Trophoblast cell (in vitro differentiated cells and primary cell): ENCODE results near the gene NHS.

Experiments
- DNase-seq, 2 donors: peaks; one replicate each; pipeline ENCODE4 v3.0.0-alpha.2; 2016
- H2AFZ ChIP-seq: 2 replicates; pipeline ENCODE4 v1.6.1; 2013; ENCODE audit warnings: low read length, moderate library complexity, mild to moderate bottlenecking; ENCODE audit not compliant: insufficient read depth, poor library complexity
- H2AK5ac ChIP-seq: 2 replicates; pipeline ENCODE4 v1.6.1; 2013; ENCODE audit warnings: mild to moderate bottlenecking, low read length
- H2BK120ac ChIP-seq: 2 replicates; pipeline ENCODE4 v1.6.1; 2013; ENCODE audit warnings: low read length, mild to moderate bottlenecking, moderate library complexity; ENCODE audit not compliant: insufficient read depth, poor library complexity
- H2BK12ac ChIP-seq: 2 replicates; pipeline ENCODE4 v1.6.1; 2013; ENCODE audit warnings: mild to moderate bottlenecking, low read length, moderate library complexity
- H2BK5ac ChIP-seq: 2 replicates; pipeline ENCODE4 v1.6.1; 2013; ENCODE audit warnings: low read length, low read depth, moderate library complexity, mild to moderate bottlenecking; ENCODE audit not compliant: poor library complexity
- H3K14ac ChIP-seq: 2 replicates; pipeline ENCODE4 v1.6.1; 2013; ENCODE audit warnings: mild to moderate bottlenecking, low read length
- H3K18ac ChIP-seq: 2 replicates; pipeline ENCODE4 v1.6.1; 2013; ENCODE audit warnings: mild to moderate bottlenecking, low read length
- H3K23ac ChIP-seq: 2 replicates; pipeline ENCODE4 v1.6.1; 2013; ENCODE audit warnings: low read length
- H3K27ac ChIP-seq: 2 replicates; pipeline ENCODE4 v1.5.1; 2013; ENCODE audit warnings: low read depth, mild to moderate bottlenecking, inconsistent platforms, low read length, moderate library complexity
- H3K27me3 ChIP-seq: 2 replicates; pipeline ENCODE4 v1.6.1; 2013; ENCODE audit warnings: inconsistent platforms, mild to moderate bottlenecking, low read length, moderate library complexity; ENCODE audit not compliant: insufficient read depth
- H3K36me3 ChIP-seq, 2 experiments: 1 replicate in 1 of 2; 2 replicates in 1 of 2; pipeline ENCODE4 v1.6.1; 2013; ENCODE audit warnings: low read length in 2 of 2, mild to moderate bottlenecking in 2 of 2, moderate library complexity in 1 of 2; ENCODE audit not compliant: insufficient read depth in 2 of 2, control insufficient read depth in 1 of 2
- H3K4ac ChIP-seq: 2 replicates; pipeline ENCODE4 v1.6.1; 2013; ENCODE audit warnings: low read depth, mild to moderate bottlenecking, low read length, moderate library complexity
- H3K4me1 ChIP-seq, 2 experiments: 1 replicate in 1 of 2; 2 replicates in 1 of 2; pipeline ENCODE4 v1.6.1; 2013; ENCODE audit warnings: low read length in 2 of 2, mild to moderate bottlenecking in 2 of 2, moderate library complexity in 1 of 2; ENCODE audit not compliant: insufficient read depth in 2 of 2, control insufficient read depth in 1 of 2
- H3K4me2 ChIP-seq: 2 replicates; pipeline ENCODE4 v1.6.1; 2013; ENCODE audit warnings: inconsistent platforms, mild to moderate bottlenecking, low read length, moderate library complexity
- H3K4me3 ChIP-seq: 2 replicates; pipeline ENCODE4 v1.5.1; 2013; ENCODE audit warnings: mild to moderate bottlenecking, low read depth, low read length, inconsistent platforms
- H3K79me1 ChIP-seq: one replicate; pipeline ENCODE4 v1.6.1; 2013; ENCODE audit warnings: low read length
- H3K79me2 ChIP-seq: 2 replicates; pipeline ENCODE4 v1.6.1; 2013; ENCODE audit warnings: low read length, mild to moderate bottlenecking; ENCODE audit not compliant: control insufficient read depth, insufficient read depth, poor library complexity
- H3K9ac ChIP-seq: 2 replicates; pipeline ENCODE4 v1.6.1; 2013; ENCODE audit warnings: mild to moderate bottlenecking, low read length
- H3K9me3 ChIP-seq: 2 replicates; pipeline ENCODE4 v1.6.1; 2013; ENCODE audit warnings: low read depth, mild to moderate bottlenecking, control low read depth, inconsistent platforms, low read length; ENCODE audit not compliant: insufficient read depth
- H4K12ac ChIP-seq: 2 replicates; pipeline ENCODE4 v1.6.1; 2013; ENCODE audit warnings: low read depth, mild to moderate bottlenecking, low read length, moderate library complexity
- H4K8ac ChIP-seq: 2 replicates; pipeline ENCODE4 v1.6.1; 2013; ENCODE audit warnings: low read depth, mild to moderate bottlenecking, low read length, moderate library complexity
- H4K91ac ChIP-seq: one replicate; pipeline ENCODE4 v1.6.1; 2013; ENCODE audit warnings: low read depth, mild to moderate bottlenecking, low read length, moderate library complexity
- WGBS: extraction: QIAGEN DNeasy Blood & Tissue Kit; methylation state at CpG from one replicate; pipeline ENCODE4 v1.1.7; 2013; ENCODE audit warnings: missing lambda C conversion rate; ENCODE audit not compliant: insufficient read length, insufficient coverage; ENCODE audit errors: extremely low coverage; 5-methylcytosine and 5-hydroxymethylcytosine counted together

The NHS gene

DNA sequence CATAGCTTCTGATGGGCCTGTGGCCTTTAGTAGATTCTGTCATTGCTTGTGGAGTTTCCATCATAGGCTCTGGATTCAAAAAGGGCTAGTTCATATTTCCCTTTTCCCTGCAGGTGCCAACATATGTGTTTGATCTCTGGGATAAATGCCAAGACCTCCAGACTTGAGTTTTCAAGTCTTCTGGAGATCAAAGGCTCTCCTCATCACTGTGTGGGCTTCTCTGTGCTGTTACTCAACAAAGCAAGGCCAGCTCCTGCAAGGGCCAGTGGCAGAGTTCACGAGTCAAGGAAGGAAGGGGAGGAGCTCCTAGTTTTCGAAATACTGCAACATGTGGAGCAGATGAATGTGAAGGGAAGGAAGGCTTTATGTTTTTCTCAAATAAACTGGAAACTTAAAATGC, 299.6 kb downstream of the NHS start:
- no CpG with 5 or more reads among the region's 2 CpGs for WGBS

GRCh38 chrX:17679261-17679660, 304.3 kb downstream of the NHS start:
- H3K4me3 ChIP-seq, result no peak overlapping the region
- H3K4me1 ChIP-seq, result no peaks in the 10 kb centered on the region
- no peak overlapping the region for H4K12ac ChIP-seq
- H4K91ac ChIP-seq, result no peak overlapping the region
- no peak for DNase-seq
- no peak overlapping the region for H2BK5ac ChIP-seq
- H3K79me2 ChIP-seq, result no peaks in the 10 kb centered on the region
- no peaks in the 10 kb centered on the region for H3K79me1 ChIP-seq
- no peaks in the 10 kb centered on the region for H3K9me3 ChIP-seq
- H3K18ac ChIP-seq, result no peak overlapping the region
- no peaks in the 10 kb centered on the region for H3K36me3 ChIP-seq
- H2BK120ac ChIP-seq, result no peak overlapping the region
- no peak overlapping the region for H3K9ac ChIP-seq
- no peak overlapping the region for H2BK12ac ChIP-seq
- no peak overlapping the region for H3K23ac ChIP-seq
- H3K27me3 ChIP-seq, result no peaks in the 10 kb centered on the region
- H3K14ac ChIP-seq, result no peak overlapping the region
- H2AK5ac ChIP-seq, result no peak overlapping the region
- H3K4me2 ChIP-seq, result no peak overlapping the region
- H2AFZ ChIP-seq, result no peak overlapping the region
- H3K4ac ChIP-seq, result no peak overlapping the region
- no peak overlapping the region for H3K27ac ChIP-seq
- H4K8ac ChIP-seq, result no peak overlapping the region

More for the DNA sequence above, 299.6 kb downstream of the NHS start:
- no peak overlapping the region for H3K9ac ChIP-seq
- H2BK5ac ChIP-seq, result no peak overlapping the region
- H2AK5ac ChIP-seq, result no peak overlapping the region
- no peak overlapping the region for H3K4me3 ChIP-seq
- H2AFZ ChIP-seq, result no peak overlapping the region
- DNase-seq, result no peak
- no peak overlapping the region for H3K4ac ChIP-seq
- no peaks in the 10 kb centered on the region for H3K4me1 ChIP-seq
- no peak overlapping the region for H3K23ac ChIP-seq
- H3K36me3 ChIP-seq, result no peaks in the 10 kb centered on the region
- no peak overlapping the region for H2BK120ac ChIP-seq
- no peaks in the 10 kb centered on the region for H3K27me3 ChIP-seq
- no peaks in the 10 kb centered on the region for H3K79me1 ChIP-seq
- no peak overlapping the region for H4K12ac ChIP-seq
- H3K9me3 ChIP-seq, result no peaks in the 10 kb centered on the region
- H4K91ac ChIP-seq, result no peak overlapping the region
- H2BK12ac ChIP-seq, result no peak overlapping the region
- no peak overlapping the region for H4K8ac ChIP-seq
- H3K79me2 ChIP-seq, result no peaks in the 10 kb centered on the region
- H3K14ac ChIP-seq, result no peak overlapping the region
- no peak overlapping the region for H3K27ac ChIP-seq
- H3K18ac ChIP-seq, result no peak overlapping the region
- no peak overlapping the region for H3K4me2 ChIP-seq

DNA sequence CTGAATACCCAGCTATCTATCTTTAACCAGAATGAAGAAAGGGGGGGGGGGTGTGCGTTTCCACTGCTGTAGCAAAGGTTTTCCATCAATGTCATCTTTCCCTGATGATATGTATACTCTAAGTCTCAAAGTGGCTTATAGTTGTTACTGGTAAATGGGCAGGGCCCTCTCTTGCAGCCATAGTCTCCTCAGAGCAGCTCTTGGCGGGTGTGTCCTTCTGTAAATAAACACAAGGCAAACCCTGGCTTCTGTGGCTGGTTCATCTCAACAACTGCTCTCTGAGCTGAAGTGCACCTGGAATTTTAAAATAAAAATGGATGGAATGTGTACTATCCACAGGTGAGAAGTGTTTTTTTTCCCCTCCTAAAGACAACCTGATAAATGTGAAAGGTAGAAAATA, 304.8 kb downstream of the NHS start:
- Histone ChIP-seq H3K27ac (no peak overlapping the region), H3K4me2 (no peak overlapping the region), H2AK5ac (no peak overlapping the region), H2BK12ac (no peak overlapping the region), H3K4ac (no peak overlapping the region), H3K9ac (no peak overlapping the region), H3K9me3 (no peaks in the 10 kb centered on the region), H3K79me2 (no peaks in the 10 kb centered on the region), H3K27me3 (no peaks in the 10 kb centered on the region), H2BK120ac (no peak overlapping the region), H3K79me1 (no peaks in the 10 kb centered on the region), H2BK5ac (no peak overlapping the region), H3K23ac (no peak overlapping the region), H3K4me3 (no peak overlapping the region), H4K8ac (no peak overlapping the region), H4K12ac (no peak overlapping the region), H4K91ac (no peak overlapping the region), H3K4me1 (no peaks in the 10 kb centered on the region), H3K14ac (no peak overlapping the region), H3K18ac (no peak overlapping the region), H3K36me3 (no peaks in the 10 kb centered on the region), H2AFZ (no peak overlapping the region)
- DNase-seq, result no peak
- no CpG with 5 or more reads among the region's 2 CpGs for WGBS

GRCh38 chrX:17680732-17681413, 305.9 kb downstream of the NHS start:
- Histone ChIP-seq H3K36me3 (no peaks in the 10 kb centered on the region), H3K9ac (no peak overlapping the region), H4K12ac (no peak overlapping the region), H2BK5ac (no peak overlapping the region), H3K79me1 (no peaks in the 10 kb centered on the region), H3K4me3 (no peak overlapping the region), H3K27me3 (no peaks in the 10 kb centered on the region), H3K14ac (no peak overlapping the region), H3K9me3 (no peaks in the 10 kb centered on the region), H3K79me2 (no peaks in the 10 kb centered on the region), H3K4me1 (no peaks in the 10 kb centered on the region), H3K4me2 (no peak overlapping the region), H4K91ac (no peak overlapping the region), H3K23ac (no peak overlapping the region), H3K27ac (no peak overlapping the region), H3K4ac (no peak overlapping the region), H2AK5ac (no peak overlapping the region), H2BK12ac (no peak overlapping the region), H2BK120ac (no peak overlapping the region), H4K8ac (no peak overlapping the region), H2AFZ (no peak overlapping the region), H3K18ac (no peak overlapping the region)
- no peak for DNase-seq
- WGBS, result no CpG with 5 or more reads among the region's 1 CpG
